GM21786 (cell line): ENCODE measurements around the gene ITGA11.

Experiments
- ATAC-seq: cut with Tn5 transposase; IDR thresholded peaks from one replicate; pipeline ENCODE4 v1.9.1; 2021; ENCODE audit not compliant: unreplicated experiment

The ITGA11 gene, protein sequence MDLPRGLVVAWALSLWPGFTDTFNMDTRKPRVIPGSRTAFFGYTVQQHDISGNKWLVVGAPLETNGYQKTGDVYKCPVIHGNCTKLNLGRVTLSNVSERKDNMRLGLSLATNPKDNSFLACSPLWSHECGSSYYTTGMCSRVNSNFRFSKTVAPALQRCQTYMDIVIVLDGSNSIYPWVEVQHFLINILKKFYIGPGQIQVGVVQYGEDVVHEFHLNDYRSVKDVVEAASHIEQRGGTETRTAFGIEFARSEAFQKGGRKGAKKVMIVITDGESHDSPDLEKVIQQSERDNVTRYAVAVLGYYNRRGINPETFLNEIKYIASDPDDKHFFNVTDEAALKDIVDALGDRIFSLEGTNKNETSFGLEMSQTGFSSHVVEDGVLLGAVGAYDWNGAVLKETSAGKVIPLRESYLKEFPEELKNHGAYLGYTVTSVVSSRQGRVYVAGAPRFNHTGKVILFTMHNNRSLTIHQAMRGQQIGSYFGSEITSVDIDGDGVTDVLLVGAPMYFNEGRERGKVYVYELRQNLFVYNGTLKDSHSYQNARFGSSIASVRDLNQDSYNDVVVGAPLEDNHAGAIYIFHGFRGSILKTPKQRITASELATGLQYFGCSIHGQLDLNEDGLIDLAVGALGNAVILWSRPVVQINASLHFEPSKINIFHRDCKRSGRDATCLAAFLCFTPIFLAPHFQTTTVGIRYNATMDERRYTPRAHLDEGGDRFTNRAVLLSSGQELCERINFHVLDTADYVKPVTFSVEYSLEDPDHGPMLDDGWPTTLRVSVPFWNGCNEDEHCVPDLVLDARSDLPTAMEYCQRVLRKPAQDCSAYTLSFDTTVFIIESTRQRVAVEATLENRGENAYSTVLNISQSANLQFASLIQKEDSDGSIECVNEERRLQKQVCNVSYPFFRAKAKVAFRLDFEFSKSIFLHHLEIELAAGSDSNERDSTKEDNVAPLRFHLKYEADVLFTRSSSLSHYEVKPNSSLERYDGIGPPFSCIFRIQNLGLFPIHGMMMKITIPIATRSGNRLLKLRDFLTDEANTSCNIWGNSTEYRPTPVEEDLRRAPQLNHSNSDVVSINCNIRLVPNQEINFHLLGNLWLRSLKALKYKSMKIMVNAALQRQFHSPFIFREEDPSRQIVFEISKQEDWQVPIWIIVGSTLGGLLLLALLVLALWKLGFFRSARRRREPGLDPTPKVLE

DNA sequence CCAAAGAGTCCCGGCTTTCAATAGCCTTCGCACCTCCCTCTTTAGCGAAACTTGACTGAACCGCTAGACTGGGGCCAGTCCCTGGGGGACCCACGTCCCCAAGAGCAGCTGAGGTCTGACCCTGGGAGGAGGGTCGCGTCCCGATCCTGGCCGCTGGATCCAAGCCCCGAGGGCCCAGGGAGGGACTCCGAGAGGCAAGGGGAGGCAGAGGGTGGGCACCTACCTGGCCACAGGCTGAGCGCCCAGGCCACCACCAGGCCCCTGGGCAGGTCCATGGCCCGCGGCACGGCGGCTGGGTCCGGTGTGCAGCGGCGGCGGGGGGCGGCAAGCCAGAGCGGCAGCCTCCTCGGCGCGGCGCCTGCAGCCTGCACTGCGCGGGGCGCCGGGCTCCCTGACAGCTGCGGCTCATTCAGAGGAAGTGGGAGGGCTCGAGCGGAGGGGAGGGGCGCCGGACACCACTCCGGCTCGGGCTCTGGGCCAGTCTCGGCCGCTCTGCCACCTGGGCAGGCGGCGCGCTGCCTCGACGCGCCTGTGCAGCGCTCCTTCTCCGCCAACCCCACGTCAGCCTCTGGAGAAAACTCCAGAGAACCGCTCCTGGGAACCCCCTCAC is at the start of gene ITGA11:
ITGA11 (minus strand) TSS at position 372 of the 610 bp plus-strand sequence; CDS start at position 275, 97 bp downstream.
- no peak for ATAC-seq

DNA sequence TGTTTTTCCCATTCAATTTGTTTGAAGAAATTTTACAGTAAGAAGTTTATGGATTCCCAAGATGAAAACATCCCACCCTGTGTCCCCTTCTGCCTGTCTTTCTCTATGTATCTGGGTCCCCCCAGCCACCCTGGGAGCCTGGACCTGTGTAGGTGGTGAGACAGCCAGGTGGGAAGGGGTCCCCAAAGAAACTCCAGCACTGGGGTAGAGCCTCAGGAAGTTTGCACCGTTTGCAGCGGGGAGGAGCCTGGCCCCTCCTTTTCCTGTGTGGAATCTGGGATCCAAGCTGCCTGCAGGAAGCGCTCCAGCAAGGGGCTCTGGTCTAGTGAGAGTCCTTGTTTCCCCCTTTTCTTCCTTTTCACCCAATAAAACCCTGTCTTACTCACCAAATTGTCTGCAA is 49.4 kb upstream of the ITGA11 start:
- no peak for ATAC-seq

DNA sequence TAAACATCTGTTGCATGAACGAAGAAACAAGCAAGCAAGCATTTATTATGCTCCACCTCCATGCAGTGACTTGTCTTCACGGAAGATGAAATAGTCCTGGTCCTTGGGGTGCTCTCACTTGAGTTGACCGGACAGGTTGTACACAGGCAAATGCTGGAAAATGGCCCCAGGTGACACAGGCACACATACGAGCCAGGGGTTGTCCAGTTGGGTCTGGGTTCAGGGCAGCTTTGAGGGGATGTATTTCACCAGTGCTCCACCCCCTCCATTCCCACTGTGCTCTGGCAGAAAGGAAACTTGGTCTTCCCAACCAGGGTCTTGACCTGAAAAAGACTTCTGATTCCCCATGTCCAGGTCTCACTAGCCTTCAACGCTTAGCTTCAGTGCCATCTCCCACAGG is 48.3 kb upstream of the ITGA11 start:
- ATAC-seq, result no peak

DNA sequence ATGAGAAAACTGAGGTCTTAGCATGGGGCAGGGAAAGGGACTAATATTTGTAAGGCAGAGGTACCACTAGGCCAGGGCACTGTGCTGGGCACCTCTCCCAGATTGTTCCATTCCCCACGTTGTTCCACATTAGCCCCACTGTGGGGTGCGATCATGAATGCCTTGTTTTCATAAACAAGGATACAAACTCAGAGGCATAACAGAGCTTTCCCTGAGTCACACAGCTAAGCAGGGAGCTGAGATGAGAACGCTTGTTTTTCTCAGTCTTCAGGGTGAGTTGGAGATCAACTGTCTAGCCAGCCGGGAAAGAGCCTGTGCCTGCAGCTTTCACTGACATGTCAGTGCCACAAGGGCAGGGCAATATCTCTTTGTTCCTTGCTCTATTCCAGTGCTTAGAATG is 47.9 kb upstream of the ITGA11 start:
- no peak for ATAC-seq

DNA sequence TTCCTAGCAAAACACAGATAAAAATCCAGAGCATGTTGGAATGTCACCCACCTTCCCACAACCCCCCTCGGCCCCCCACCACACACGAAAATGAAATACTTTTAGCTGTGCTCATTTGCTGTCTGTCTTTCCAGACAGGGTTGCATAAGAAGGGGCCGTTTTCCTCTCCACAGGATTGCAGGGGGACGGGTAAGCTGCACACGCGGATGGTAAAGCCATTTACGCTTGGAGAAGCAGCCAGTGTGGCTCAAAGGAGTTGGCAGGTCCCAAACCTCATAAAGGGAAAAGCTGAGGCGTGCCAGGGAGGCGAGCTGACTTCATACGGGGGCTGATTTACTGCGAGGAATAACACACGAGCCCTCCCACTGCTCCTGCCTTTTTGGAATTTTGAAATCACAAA is 47.4 kb upstream of the ITGA11 start:
- no peak for ATAC-seq

DNA sequence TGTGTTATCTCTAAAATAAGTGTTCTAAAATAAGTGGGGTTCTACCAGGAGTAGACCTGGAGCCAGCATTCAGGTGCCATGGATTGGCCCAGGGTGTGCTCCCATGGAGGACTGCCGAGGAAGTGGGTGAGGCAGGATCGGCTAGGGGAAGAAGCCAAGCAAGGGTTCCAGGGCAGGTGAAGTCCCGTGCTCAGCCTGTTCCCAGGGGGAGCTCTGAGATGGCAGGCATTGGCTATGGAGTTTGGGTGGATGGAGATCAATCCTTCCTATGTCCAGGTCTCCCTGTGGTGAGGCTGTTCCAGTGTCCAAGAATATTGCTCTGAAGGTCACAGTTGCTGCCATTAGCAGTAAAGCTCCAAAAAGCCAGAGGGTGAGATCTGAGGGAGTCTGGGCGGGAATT is 46.9 kb upstream of the ITGA11 start:
- no peak for ATAC-seq

DNA sequence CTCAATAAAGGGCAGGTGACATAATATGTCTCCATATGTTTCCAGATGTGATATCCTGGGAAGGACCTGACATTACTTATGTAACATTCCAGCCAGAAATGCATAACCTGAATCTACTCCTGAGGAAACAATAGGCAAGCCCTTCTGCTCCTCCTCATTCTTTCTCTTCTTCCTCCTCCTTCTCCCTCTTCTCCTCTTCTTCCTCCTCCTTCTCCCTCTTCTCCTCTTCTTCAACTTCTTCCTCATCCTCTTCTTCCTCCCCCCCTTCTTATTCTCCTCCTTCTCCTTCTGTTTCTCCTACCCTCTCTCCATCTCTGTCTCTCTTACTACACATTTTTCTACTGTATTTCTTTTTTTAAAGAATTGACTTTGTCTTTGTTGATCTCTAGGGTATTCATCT is 43.5 kb upstream of the ITGA11 start:
- ATAC-seq, result no peak

DNA sequence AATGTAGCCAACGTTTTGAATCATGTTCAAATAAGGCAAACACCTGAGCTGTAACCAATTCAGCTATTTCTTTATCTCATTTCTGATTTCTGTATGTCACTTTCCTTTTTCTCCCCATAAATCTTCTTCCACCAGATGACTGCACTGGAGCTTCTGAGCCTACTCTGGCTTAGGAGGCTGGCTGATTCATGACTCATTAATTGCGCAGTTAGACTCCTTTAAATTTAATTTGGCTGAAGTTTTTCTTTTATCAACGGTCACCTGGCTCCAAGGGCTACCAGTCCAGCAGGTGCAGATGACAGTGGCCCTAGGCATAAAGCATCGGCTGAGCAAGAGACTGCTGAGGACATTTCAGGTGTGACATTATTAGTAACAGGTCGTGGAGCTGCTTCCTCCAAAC is 39.6 kb upstream of the ITGA11 start:
- ATAC-seq, result no peak

DNA sequence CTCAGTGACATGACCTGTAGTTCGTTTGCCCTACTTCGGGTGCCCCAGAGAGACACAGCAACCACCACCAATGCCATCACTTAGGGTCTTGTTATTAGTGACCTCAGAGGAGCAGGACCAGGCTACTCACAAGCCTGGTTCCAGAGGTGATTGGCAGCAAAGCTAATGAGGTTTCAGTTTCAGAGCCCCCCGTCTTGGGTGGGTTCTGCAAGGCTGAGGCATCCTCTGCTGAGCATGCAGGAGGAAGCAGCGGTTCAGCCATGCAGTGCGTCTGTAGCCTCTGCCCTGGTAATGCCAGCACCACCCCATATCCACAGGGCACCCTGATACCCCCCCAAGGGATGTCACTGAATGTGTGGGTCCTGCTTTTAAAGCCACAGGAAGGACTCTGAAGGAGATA is 39.0 kb upstream of the ITGA11 start:
- ATAC-seq, result no peak

DNA sequence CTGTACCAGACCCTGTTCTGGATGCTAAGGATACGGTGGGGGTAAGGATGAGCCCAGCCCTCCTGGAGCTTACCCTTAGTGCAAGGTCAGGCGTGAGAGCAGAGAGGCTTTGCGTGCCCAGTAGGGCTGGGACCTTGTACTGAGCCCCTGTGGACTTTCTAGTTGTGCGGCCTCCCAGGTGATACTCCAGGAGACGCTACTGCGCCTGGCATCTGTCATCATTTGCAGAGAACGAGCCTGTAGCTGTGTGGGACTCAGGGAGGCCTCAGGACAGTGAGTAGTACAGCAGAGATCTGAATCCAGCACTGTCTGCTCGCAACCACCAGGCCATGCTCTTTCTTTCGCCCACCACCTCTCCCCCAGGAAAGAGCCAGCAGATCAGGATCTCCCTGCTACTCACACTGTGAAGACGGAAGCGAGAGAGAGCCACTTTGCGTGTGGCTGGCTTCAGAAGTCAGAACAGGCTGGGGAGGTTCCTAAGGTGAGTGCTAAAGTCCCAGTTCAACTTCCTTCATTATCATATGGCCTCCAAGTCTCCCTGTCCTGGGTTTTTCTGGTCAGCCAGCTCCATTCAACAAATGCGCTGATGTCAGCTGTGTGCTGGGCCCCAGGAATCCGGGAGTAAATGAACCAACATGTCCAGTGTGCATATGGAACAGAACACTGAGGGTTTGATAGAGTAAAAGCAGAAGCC is 38.2 kb upstream of the ITGA11 start:
- no peak for ATAC-seq

DNA sequence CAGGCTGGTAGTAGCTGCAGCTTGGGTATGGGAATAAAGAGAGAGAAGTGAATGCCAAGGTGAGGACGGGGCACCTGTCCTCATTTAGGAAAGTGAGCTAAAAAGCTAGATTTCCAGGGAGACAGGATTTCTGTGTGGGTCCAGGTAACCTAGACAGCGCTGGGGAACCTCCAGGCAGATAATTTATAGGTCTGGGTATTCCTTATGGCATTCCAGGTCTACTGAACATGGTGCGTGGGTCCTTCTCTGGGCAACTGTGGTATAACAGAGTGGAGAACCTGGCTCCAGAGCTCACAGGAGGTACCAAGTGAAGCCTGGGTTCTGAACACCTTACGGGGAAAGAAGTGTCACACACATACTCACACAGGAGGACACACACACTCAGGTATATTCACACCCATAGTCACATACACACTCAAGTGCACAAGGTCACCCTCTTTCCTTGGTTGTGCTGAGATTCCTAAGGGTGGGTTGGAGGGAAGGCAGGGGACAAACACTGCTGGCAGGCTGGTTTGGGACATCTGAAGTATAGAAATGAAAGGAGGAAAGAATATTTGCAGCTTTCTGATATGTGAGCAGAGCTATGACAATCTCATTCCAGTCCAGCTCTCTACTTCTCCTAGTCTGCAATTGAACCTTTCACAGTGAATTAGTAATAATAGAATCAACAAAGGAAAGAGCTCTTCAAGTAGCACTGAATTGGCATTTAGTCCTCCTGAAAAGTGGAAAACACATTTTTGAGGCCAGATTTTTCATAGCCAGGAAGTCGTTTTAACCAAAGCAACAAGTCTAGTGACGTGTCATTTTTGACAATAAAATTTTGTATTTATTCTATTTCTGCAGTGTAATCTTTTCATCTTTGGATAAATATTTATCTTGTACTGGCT is 37.4 kb upstream of the ITGA11 start:
- ATAC-seq, result no peak

DNA sequence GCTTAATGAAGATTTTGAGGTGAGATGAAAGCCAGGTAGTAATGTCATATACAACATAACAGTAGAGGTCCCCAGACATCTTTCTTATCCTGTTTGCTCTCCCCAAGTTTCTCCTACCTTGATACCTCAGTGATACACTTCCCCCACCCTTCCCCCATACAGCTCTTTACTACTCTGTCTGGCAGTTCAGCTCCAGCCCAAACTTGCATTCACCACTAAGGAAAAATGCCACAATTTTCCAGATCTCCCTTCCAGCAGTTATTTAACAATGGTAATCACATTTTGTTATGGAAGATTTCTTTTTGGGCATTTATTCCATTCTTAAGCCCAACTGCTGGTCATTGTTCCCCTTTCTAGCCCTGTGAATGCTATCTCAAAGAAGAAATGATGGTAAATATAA is 34.9 kb upstream of the ITGA11 start:
- no peak for ATAC-seq

DNA sequence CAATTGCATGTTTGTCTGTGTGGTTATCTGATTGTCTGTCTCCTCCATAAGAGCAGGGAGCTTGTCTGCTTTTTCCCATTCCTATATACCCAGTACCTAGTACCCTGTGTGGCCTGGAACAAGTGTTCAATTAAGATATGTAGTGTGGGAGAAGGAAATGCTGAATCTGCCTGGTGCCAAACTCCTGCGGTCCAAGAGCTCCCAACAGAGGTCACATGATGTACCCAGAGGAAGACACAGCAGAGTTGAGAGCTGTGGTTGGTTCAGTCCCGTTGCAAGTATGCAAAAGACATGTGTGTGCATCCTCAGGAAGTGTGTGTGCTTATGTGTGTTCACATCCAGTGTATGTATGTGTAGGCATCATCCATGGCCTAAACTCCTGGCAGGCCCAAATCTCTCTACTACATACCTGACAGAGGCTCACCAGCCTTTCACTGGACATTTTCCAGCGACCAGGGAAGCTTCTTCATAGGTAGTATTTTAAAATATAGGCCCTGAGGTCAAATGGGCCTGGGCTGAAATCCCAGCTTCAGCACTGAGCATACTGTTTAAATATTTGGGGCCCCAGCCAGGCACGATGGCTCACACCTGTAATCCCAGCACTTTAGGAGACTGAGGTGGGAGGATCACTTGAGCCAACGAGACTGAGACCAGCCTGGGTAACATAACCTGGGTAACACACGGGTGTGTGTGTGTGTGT is 34.0 kb upstream of the ITGA11 start:
- no peak for ATAC-seq

DNA sequence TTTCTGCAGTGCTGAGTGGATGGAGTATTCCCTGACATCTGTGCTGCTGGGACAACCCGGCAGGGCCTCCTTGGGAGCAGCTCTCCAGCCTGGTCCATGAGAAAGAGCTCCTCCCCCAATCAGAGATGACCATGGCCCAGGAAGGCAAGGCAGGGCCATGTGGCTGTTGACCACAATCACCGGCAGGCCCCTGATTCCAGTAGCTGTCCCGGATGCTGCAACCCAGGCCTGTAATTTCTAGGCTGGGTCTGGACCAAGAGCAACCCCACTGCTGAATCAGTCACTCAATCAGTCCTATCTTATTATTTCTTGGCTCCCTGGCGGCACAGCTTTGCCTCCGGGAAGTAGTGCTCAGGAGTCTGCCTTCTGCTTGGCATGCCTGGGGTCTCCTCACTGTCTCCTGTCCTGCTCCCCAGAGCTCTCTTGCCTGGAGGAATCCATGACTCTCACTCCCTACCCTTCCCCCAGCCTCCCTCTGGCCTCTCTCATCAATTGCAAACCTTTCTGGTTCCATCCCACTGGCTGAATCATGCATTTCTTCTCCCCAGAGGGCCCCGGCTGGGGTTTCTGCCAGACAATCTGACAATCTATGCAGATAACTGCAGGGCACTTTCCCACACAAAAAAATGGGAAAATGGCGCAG is 32.6 kb upstream of the ITGA11 start:
- ATAC-seq, result no peak

DNA sequence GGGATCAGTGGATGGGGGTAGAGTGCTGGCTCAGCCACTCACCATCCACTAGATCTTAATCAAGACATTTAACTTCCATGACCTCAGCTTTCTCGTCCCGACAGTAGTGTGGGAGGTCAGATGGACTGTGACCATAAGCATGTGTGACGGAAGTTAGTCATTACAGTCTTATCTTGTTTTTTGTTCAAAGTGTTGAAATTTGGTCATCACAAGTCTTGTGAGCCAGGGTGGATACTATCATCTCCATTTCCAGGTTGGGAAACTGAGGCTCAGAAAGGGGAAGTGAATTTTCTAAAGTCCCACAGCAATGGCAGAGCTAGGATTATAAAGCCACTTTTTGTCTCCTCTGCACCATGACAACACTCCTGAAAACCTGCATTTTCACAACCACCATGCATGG is 32.0 kb upstream of the ITGA11 start:
- ATAC-seq, result no peak

DNA sequence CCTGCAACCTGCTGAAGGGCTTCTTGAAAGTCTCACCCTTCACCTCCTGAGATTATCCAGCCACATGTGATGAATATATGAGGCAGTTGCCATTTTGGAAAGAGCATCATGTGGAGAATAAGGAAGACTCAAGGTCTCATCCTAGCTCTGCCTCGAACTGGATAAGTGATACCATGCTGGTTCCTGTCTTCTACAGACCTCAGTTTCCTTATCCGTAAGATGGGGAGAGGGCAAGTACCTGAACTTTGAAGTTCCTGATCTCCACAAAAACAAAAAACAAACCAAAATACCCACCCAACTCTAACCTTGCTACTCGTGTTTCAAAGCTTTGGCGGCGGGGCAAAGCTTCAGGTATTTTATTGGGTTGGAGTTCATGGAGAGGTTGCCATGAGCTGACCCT is 31.5 kb upstream of the ITGA11 start:
- no peak for ATAC-seq

DNA sequence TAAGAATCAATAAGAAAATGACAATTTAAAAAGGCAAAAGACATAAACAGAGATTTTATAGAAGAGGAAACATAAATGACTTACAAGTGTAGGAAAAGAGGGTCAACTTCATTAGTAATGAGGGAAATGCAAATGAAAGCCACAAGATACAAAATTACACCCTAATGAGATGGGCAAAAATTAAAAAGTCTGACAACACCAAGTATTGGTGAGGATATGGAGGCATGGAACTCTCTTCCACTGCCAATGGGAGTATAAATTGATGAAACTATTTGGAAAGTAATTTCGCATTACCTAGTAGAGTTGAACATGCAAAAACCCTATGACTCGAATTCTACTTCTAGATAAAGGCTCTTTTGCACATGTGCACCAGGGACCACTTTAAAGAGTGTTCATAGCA is 28.2 kb upstream of the ITGA11 start:
- ATAC-seq, result no peak

DNA sequence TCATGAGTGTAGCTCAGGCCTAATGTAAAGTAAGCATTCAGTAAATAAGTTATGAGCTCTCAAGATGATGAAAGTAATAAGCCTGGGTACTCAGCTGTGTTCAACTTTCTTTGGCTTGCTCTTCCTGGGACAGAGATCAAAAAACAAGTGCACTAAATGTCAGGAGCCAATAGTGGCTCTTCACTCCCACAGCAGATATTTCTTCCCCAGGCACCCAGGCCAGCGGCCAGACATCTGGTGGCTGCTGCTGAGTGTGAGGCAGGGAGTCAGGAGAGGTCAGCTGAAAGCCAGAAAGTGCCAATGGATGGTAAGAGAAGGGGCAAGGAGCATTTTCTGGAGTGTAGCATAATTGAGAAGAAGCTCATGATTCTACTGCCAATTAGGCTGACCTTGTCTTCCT is 18.2 kb upstream of the ITGA11 start:
- ATAC-seq, result no peak

DNA sequence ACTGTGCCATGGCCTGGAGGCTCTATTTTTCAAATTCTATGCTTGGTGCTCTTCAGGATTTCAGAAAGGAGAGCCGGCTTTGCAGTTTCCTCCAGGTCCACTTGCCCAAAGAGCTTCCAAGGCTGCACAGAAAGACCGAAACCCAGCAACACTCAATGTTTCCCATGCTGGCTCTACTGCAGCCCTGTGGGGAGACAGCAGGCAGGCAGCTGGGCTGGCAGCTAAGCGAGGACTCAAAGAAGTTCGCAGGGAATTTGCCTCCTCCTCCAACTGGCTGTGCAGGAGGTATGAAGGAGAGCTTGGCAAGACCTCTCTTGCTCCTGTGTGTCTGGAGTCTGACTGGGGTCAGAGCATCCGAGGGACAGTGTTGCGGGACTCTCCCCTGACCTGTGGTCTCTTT is 17.4 kb upstream of the ITGA11 start:
- ATAC-seq, result no peak
